Mesothelial cell of epicardium (in vitro differentiated cells): ENCODE measurements around the gene IMP4. TPM values are rescaled to one million over a fixed set of nuclear protein-coding genes. Genes with fewer than 3 reads are reported as not detected.

Source experiments
- DNase-seq, 2 experiments: peaks; one replicate each; pipeline ENCODE4 v3.0.0; 2021; ENCODE audit warnings: low spot score in 2 of 2; ENCODE audit not compliant: unreplicated experiment in 2 of 2
- H3K27ac Mint-ChIP-seq: 2 replicates; pipeline ENCODE4 v1.8.0; 2021; ENCODE audit warnings: mixed read lengths
- H3K27me3 Mint-ChIP-seq: 2 replicates; pipeline ENCODE4 v1.8.0; 2021; ENCODE audit warnings: low read depth, mixed read lengths
- H3K36me3 Mint-ChIP-seq: 2 replicates; pipeline ENCODE4 v1.8.0; 2021; ENCODE audit warnings: mixed read lengths
- H3K4me1 Mint-ChIP-seq: 2 replicates; pipeline ENCODE4 v1.8.0; 2021; ENCODE audit warnings: mixed read lengths
- H3K4me3 Mint-ChIP-seq: 2 replicates; pipeline ENCODE4 v1.8.0; 2021; ENCODE audit warnings: mild to moderate bottlenecking, moderate library complexity, mixed read lengths
- H3K9me3 Mint-ChIP-seq: 2 replicates; pipeline ENCODE4 v1.8.0; 2021; ENCODE audit warnings: mixed read lengths
- total RNA-seq: library from RNA; stranded (reverse); gene quantifications from 3 replicates; pipeline ENCODE4 v1.2.1, GENCODE V29; 2021
- TF ChIP-seq, protein P1 (sequence below): fragments of 200-600 bp; sonication (generic); IDR thresholded peaks from one replicate; pipeline ENCODE4 v1.5.0; 2021; ENCODE audit warnings: antibody characterized with exemption; ENCODE audit not compliant: unreplicated experiment

IMP4 gene
- total RNA-seq, 1 donor from 2014 or later: 46.9 TPM

DNA sequence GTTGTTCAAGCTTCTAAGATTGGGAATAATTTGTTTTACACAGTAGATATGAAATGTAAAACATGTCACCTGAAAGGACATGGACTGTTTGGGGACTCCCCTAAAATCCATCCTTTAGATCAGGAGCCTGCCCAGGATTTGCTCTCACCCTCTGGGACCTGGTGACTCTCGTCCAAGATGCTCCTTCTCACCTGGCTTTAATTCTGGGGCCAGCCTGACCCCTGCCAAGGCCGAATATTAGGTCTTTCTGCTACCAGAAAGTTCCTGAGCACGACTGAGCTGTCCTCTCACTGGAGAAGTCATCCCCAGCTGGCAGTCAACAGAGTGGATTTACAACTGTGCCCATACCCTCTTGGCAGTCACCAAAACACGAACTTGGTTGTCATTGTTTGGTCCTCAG, 38.4 kb downstream of the IMP4 start:
- TF ChIP-seq, protein P1, sequence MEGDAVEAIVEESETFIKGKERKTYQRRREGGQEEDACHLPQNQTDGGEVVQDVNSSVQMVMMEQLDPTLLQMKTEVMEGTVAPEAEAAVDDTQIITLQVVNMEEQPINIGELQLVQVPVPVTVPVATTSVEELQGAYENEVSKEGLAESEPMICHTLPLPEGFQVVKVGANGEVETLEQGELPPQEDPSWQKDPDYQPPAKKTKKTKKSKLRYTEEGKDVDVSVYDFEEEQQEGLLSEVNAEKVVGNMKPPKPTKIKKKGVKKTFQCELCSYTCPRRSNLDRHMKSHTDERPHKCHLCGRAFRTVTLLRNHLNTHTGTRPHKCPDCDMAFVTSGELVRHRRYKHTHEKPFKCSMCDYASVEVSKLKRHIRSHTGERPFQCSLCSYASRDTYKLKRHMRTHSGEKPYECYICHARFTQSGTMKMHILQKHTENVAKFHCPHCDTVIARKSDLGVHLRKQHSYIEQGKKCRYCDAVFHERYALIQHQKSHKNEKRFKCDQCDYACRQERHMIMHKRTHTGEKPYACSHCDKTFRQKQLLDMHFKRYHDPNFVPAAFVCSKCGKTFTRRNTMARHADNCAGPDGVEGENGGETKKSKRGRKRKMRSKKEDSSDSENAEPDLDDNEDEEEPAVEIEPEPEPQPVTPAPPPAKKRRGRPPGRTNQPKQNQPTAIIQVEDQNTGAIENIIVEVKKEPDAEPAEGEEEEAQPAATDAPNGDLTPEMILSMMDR: no peak
- Mint-ChIP-seq H3K4me1 (peaks cover 2% of the 10 kb centered on the region), H3K36me3 (peaks cover 2% of the 10 kb centered on the region), H3K9me3 (no peaks in the 10 kb centered on the region), H3K4me3 (no peak overlapping the region), H3K27ac (no peak overlapping the region), H3K27me3 (no peaks in the 10 kb centered on the region)
- no peak for DNase-seq

DNA sequence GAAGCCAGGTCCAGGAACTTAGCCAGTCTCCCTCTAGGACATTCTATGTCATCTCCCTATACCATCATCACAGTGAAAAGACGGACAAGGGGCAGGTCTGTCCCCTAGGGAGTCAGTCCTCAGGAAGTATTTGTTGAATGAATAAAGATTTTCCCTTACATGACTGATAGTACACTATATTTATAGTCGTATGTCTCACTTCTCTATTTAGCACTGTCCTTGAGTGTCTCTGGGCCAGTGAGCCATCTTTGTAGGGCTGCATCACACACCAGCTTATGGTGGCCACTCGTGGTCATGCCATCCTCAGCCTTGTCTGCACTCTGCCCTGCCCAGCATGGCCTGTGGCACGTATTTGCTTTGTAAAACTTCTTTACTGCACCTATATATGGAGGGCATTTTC, 38.9 kb downstream of the IMP4 start:
- Mint-ChIP-seq H3K4me1 (peaks cover 2% of the 10 kb centered on the region), H3K27ac (no peak overlapping the region), H3K9me3 (no peaks in the 10 kb centered on the region), H3K27me3 (no peaks in the 10 kb centered on the region), H3K4me3 (no peak overlapping the region), H3K36me3 (no peaks in the 10 kb centered on the region)
- TF ChIP-seq, protein P1: no peak
- no peak for DNase-seq

DNA sequence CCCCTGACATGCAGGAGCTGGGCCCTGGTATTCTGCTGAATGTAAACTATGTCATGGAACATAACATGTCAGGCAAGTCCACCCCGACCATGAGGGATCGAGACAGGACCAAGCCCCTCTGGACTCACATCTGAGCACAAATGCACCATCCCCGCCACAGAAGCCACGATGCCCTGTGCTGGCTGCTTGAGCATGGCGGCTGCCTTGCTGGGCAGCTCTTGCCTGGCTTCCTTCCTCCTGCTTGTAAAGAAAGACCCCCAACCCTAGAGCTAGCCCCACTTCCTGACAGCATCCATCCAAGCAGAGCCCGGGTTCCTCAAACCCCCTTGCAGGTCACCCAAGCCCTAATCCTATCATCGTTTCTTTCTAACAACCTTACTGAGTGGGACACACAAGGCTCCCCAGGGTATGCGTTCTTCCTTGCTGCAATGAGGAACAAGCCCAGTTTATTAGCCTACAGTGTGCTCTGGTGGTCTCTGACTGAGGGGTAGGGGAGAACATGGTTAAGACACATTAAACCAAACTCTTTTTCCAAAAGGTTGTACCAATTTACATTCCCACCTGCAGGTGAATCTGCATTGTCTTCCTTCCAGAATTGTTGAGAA, 39.7 kb downstream of the IMP4 start:
- H3K9me3 Mint-ChIP-seq: no peaks in the 10 kb centered on the region
- H3K4me3 Mint-ChIP-seq: no peak overlapping the region
- H3K27me3 Mint-ChIP-seq: no peaks in the 10 kb centered on the region
- peaks cover 2% of the 10 kb centered on the region for H3K4me1 Mint-ChIP-seq
- no peak overlapping the region for H3K27ac Mint-ChIP-seq
- no peak for DNase-seq
- H3K36me3 Mint-ChIP-seq: no peaks in the 10 kb centered on the region
- TF ChIP-seq, protein P1: no peak

DNA sequence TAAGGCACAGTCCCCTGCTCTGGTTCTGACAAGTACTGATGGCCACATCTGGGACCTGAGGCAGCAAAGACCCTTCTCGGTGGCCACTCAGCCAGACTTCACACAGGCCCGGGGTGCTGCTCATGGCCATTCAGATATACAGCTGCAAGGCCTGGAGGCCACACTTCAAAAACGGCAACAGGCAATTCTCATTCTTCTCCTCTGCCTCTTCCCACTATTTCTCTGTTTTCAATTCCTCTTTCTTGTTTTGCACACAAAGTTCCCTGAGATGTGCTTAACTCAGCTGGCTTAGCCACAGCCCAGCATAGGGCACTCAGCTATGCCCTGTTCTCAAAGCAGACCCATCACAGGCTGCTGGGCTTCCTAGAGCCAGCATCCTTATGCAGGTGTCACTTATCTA, 43.0 kb downstream of the IMP4 start:
- Mint-ChIP-seq H3K27me3 (no peaks in the 10 kb centered on the region), H3K27ac (no peak overlapping the region), H3K36me3 (no peaks in the 10 kb centered on the region), H3K4me3 (no peak overlapping the region), H3K4me1 (no peaks in the 10 kb centered on the region), H3K9me3 (no peaks in the 10 kb centered on the region)
- TF ChIP-seq, protein P1: no peak
- no peak for DNase-seq

DNA sequence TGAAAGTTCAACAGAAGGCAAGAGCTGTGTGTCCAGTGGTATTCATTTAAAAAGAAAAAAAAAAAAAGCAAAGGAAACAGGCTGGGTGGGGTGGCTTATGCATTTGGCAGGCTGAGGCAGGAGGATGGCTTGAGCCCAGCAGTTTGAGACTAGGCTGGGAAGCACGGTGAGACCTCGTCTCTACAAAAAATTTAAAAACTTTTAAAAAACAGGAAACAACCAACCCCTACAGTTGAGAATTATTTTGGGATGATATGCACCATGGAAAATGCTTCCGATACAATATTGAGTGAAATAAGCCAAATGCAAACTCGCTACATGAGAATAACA, 44.3 kb downstream of the IMP4 start:
- Mint-ChIP-seq H3K9me3 (no peaks in the 10 kb centered on the region), H3K27ac (no peak overlapping the region), H3K4me1 (peaks cover 8% of the 10 kb centered on the region), H3K4me3 (no peak overlapping the region), H3K36me3 (no peaks in the 10 kb centered on the region), H3K27me3 (no peaks in the 10 kb centered on the region)
- DNase-seq: no peak
- TF ChIP-seq, protein P1: no peak

DNA sequence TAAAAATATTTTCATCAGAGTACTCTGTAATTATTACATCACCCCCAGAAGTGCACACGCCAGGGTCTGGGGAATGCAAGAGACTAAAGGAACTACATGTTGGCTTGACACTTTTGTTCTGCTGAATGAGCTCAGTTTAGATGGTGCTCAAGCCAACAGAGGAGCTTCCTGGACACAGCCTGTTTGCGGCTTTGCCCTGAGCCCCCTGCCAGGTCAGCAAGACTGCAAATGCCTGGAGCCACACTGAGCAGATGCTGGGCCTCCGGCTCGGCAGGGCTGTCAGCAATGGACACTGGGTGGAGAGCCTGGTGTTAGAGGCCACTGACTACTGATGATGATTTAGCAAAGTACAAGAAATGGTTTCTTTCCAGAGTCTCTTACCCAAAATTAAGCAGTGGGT, 45.1 kb downstream of the IMP4 start:
- Mint-ChIP-seq H3K27me3 (no peaks in the 10 kb centered on the region), H3K4me3 (no peak overlapping the region), H3K27ac (no peak overlapping the region), H3K4me1 (peaks cover 11% of the 10 kb centered on the region), H3K9me3 (no peaks in the 10 kb centered on the region), H3K36me3 (no peaks in the 10 kb centered on the region)
- DNase-seq: no peak
- TF ChIP-seq, protein P1: no peak
